ENCODE measurements around the gene CENPC. TPM values are rescaled to one million over a fixed set of nuclear protein-coding genes. Genes with fewer than 3 reads are reported as not detected.

Gene CENPC
- total and polyA plus RNA-seq, 12 donors = 2.3 to 12.9 (median 10.6) TPM

DNA sequence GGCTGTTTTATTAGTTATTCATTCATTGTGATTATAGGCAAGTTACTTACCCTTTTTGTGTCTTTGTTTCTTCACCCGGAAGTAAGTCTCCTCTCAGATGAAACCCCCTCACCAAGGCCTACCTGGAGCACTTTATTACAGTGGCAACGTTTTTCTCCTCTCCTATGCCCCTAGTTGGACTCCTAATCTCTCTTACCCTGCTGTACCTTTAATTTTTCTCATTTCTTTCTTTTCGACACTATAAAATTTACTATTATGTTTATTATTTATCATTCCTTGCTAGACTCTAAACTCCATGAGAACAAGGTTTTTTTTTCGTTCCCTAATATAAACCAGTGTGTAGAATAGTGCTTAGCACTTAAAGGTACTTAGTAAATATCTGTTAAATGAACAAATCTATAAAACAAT, 30.8 kb upstream of the CENPC start:
- Histone ChIP-seq H3K27me3 (no peaks in the 10 kb centered on the region), H3K4me3 (no peak overlapping the region), H3K27ac (no peak overlapping the region), H3K36me3 (no peaks in the 10 kb centered on the region), H3K4me1 (no peaks in the 10 kb centered on the region), H3K9me3 (no peaks in the 10 kb centered on the region)
- no peak for TF ChIP-seq CTCF (IDR thresholded peaks at IDR 0.05)
- intact Hi-C loops (cut with DNase I) = no loop called here
- ATAC-seq (no peak), DNase-seq (no peak)
- WGBS, 2 donors = 84 to 88% methylated on average over 4 of the region's 4 CpGs

DNA sequence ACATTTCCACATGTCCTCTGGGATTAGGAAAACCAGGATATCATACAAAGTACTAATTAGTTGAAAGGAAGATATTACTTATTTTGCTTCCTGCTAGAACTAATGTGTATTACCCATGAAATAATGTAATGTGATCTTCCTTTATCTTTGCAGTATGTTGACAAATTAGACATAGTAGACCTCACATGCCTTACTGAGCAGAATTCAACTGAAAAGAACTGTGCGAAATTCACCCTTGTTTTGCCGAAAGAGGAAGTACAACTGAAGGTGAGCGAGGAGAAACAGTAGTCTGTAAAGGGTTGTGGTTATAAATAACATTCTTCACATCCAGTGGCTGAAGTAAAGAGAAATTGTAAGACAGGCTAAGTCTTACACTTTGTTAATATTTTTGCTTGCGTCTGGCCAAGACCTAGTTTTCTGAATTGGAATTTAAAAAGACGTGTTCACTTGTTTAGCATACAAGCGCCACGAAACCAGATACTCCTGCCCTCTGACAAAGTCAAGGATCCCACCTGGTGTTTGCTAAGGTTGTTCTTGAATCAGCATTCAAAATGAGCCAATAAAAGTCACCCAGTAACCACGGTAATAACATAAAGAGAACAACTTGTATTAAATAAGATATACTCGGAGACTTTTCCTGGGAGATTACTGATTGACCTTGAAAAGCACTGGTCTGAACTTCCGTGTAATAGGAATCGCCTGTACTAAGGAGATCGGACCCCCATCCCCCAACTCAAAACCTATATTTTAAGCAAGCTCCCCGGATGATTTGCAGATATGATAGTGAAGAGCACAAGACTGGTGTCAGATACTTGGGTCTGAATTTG, 30.1 kb upstream of the CENPC start:
- WGBS, 2 donors = 81 to 83% methylated on average over 13 of the region's 13 CpGs
- no peak for TF ChIP-seq CTCF (IDR thresholded peaks at IDR 0.05)
- no peak overlapping the region for H3K27ac ChIP-seq
- ATAC-seq (no peak), DNase-seq (no peak)
- no peaks in the 10 kb centered on the region for H3K4me1 ChIP-seq
- H3K4me3 ChIP-seq = no peak overlapping the region
- intact Hi-C loops (cut with DNase I) = no loop called here
- H3K9me3 ChIP-seq = no peaks in the 10 kb centered on the region
- H3K27me3 ChIP-seq = no peaks in the 10 kb centered on the region
- no peaks in the 10 kb centered on the region for H3K36me3 ChIP-seq

GRCh38 chr4:67573193-67573592, 27.9 kb upstream of the CENPC start:
- Histone ChIP-seq H3K9me3 (no peaks in the 10 kb centered on the region), H3K27me3 (no peaks in the 10 kb centered on the region), H3K27ac (no peak overlapping the region), H3K4me1 (no peaks in the 10 kb centered on the region), H3K36me3 (no peaks in the 10 kb centered on the region), H3K4me3 (no peak overlapping the region)
- intact Hi-C loops (cut with DNase I) = no loop called here
- DNase-seq (no peak), ATAC-seq (no peak)
- no peak for TF ChIP-seq CTCF (IDR thresholded peaks at IDR 0.05)

DNA sequence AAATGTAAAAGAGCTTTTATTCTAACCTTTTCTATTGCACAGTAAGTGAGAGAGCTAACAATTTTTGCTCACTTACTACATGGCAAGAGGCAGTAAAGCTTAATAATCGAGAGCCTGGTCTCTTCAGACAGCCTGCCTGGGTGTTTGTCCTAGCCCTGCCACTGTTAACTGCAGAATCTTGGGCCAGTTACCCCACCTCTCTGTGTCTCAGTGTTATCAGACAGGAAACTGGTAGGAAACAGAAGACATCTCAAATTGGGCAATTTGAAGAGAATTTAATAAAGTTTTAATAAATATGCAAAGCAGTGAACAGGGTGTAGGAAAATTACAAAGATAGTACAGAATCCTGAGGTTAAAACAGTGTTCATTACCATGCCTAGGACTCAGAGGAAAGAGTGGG, 26.7 kb upstream of the CENPC start:
- Histone ChIP-seq H3K27ac (no peak overlapping the region), H3K9me3 (no peaks in the 10 kb centered on the region), H3K4me3 (no peak overlapping the region), H3K36me3 (no peaks in the 10 kb centered on the region), H3K4me1 (no peaks in the 10 kb centered on the region), H3K27me3 (no peaks in the 10 kb centered on the region)
- 54 to 61% methylated on average over 1 of the region's 1 CpG for WGBS, 2 donors
- intact Hi-C loops (cut with DNase I) = no loop called here
- ATAC-seq (no peak), DNase-seq (no peak)
- no peak for TF ChIP-seq CTCF (IDR thresholded peaks at IDR 0.05)

Data from heart right ventricle (tissue), 16 donors.